ENCODE data around the gene SMC1B. TPM values are rescaled to one million over a fixed set of nuclear protein-coding genes. Genes with fewer than 3 reads are reported as not detected.
A peak's percentile ranks its signal among the peaks of the same experiment; 100 is the strongest.

SMC1B gene
- total and polyA plus RNA-seq, 9 of the 15 experiments (the other 6 are each of a cell fraction or from before 2014, with no cell fraction given), result 0.03 TPM; not detected in 8

DNA sequence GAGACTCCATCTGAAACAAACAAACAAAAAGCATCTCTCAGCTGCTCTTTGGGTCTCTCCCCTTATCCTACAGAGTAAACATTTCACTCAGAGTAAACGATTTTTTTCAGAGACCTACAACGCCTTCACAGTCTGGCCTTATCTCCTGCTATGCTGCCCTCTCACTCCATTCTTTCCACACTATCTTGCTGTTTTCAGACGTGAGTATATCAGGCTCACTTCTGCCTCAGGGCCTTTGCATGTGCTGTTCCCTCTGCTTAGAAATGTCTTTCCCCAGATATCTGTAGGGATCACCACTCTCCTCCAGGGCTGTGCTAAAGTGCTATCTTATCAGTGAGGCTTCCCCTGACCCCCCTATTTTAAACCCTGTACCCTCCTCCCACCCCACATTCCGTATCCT is 6.6 kb upstream of the SMC1B start:
- H3K79me2 ChIP-seq (ENCODE audit: control insufficient read depth, insufficient read depth, low read length), result no peaks in the 10 kb centered on the region
- no peak for FAIRE-seq

More for the DNA sequence above, 6.6 kb upstream of the SMC1B start:
- no peak for ATAC-seq
- no peak overlapping the region for H3K4me3 ChIP-seq
- ChIA-PET POLR2A (no interaction called here), CTCF (ENCODE audit: low intra/inter-chr PET ratio) (no interaction called here)
- no peaks in the 10 kb centered on the region for H3K9me1 ChIP-seq (ENCODE audit: control insufficient read depth, insufficient read depth, low read length)
- H2AFZ ChIP-seq (ENCODE audit: low read depth, low read length), result no peak overlapping the region
- no peak for DNase-seq (ENCODE audit: extremely low read depth in 1 of 4, low spot score in 3 of 4)
- H3K4me2 ChIP-seq (ENCODE audit: insufficient read depth, low read length), result no peak overlapping the region
- in situ Hi-C loops (cut with MboI) (no loop called here), intact Hi-C loops (cut with micrococcal nuclease) (no loop called here)
- H3K27ac ChIP-seq (ENCODE audit: extremely low read depth, low read depth, low read length), result no peak overlapping the region
- no peaks in the 10 kb centered on the region for H3K9me3 ChIP-seq (replicated peaks; ENCODE audit: control insufficient read depth, insufficient read depth, low read depth, low read length)
- no peaks in the 10 kb centered on the region for H3K36me3 ChIP-seq (ENCODE audit: control insufficient read depth, insufficient read depth, low read length)
- H4K20me1 ChIP-seq (replicated peaks; ENCODE audit: control insufficient read depth, insufficient read depth, low read length), result no peaks in the 10 kb centered on the region
- TF ChIP-seq, protein P1, sequence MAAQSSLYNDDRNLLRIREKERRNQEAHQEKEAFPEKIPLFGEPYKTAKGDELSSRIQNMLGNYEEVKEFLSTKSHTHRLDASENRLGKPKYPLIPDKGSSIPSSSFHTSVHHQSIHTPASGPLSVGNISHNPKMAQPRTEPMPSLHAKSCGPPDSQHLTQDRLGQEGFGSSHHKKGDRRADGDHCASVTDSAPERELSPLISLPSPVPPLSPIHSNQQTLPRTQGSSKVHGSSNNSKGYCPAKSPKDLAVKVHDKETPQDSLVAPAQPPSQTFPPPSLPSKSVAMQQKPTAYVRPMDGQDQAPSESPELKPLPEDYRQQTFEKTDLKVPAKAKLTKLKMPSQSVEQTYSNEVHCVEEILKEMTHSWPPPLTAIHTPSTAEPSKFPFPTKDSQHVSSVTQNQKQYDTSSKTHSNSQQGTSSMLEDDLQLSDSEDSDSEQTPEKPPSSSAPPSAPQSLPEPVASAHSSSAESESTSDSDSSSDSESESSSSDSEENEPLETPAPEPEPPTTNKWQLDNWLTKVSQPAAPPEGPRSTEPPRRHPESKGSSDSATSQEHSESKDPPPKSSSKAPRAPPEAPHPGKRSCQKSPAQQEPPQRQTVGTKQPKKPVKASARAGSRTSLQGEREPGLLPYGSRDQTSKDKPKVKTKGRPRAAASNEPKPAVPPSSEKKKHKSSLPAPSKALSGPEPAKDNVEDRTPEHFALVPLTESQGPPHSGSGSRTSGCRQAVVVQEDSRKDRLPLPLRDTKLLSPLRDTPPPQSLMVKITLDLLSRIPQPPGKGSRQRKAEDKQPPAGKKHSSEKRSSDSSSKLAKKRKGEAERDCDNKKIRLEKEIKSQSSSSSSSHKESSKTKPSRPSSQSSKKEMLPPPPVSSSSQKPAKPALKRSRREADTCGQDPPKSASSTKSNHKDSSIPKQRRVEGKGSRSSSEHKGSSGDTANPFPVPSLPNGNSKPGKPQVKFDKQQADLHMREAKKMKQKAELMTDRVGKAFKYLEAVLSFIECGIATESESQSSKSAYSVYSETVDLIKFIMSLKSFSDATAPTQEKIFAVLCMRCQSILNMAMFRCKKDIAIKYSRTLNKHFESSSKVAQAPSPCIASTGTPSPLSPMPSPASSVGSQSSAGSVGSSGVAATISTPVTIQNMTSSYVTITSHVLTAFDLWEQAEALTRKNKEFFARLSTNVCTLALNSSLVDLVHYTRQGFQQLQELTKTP (IDR thresholded peaks at IDR 0.05; ENCODE audit: low read depth in 1 of 2, partially characterized antibody in 2 of 2), result no peak
- TF ChIP-seq RBM17 (IDR thresholded peaks at IDR 0.05; ENCODE audit: borderline replicate concordance, low read depth, low read length) (no peak), RBM25 (IDR thresholded peaks at IDR 0.05; ENCODE audit: low read depth, low read length, severe bottlenecking) (peak; percentile 47), KHSRP (IDR thresholded peaks at IDR 0.05) (no peak), ZNF695 (CRISPR knock-in tag; IDR thresholded peaks at IDR 0.05) (no peak), SRF (CRISPR knock-in tag; IDR thresholded peaks at IDR 0.05) (no peak)
- BruUV-seq (replicated peaks), result no TSS peak
- 0% methylated on average over 4 of the region's 4 CpGs for WGBS (ENCODE audit: insufficient coverage, low coverage, missing lambda C conversion rate)
- H3K4me1 ChIP-seq (replicated peaks in 1 of 2; ENCODE audit: control insufficient read depth in 2 of 2, insufficient read depth in 2 of 2, low read length in 2 of 2), result no peaks in the 10 kb centered on the region; a peak in 1 of 5 replicates
- H3K27me3 ChIP-seq (ENCODE audit: control insufficient read depth in 2 of 2, insufficient read depth in 2 of 2, low read length in 2 of 2), result peaks cover 3 to 29% of the 10 kb centered on the region in 2 experiments; a peak in 3 of 5 replicates
- H3K9ac ChIP-seq (ENCODE audit: insufficient read depth in 1 of 2, low read depth in 2 of 2, low read length in 2 of 2), result no peak overlapping the region

Data from K562 (cell line).